Transverse colon (tissue), 4 donors: ENCODE data around the gene ACD. TPM values are rescaled to one million over a fixed set of nuclear protein-coding genes. Genes with fewer than 3 reads are reported as not detected.

ENCODE experiments used
- DNase-seq: peaks from one replicate; pipeline ENCODE4 v3.0.0-alpha.2; 2019
- H3K27ac ChIP-seq, 4 donors: fragments of 200-600 bp; sonication (generic); 2 replicates each; pipeline ENCODE4 v1.5.1; 2016 to 2018; ENCODE audit warnings: inconsistent platforms in 4 of 4
- H3K27me3 ChIP-seq: fragments of 200-600 bp; sonication (generic); 2 replicates; pipeline ENCODE4 v1.5.1; 2017; ENCODE audit warnings: inconsistent platforms
- H3K36me3 ChIP-seq, 4 donors: fragments of 200-600 bp; sonication (generic); 2 replicates each; pipeline ENCODE4 v1.5.1; 2017 to 2019; ENCODE audit warnings: inconsistent platforms in 4 of 4
- H3K4me1 ChIP-seq, 4 donors: fragments of 200-600 bp; sonication (generic); 2 replicates each; pipeline ENCODE4 v1.5.1; 2017 to 2020; ENCODE audit warnings: inconsistent platforms in 4 of 4
- H3K4me3 ChIP-seq, 4 donors: fragments of 200-600 bp; sonication (generic); 1 replicate in 1 of 4; 2 replicates in 3 of 4; pipeline versions ENCODE4 v1.5.1 to v1.6.1; 2017 to 2019; ENCODE audit warnings: inconsistent platforms in 4 of 4
- H3K9me3 ChIP-seq, 2 donors: fragments of 200-600 bp; sonication (generic); 2 replicates each; pipeline ENCODE4 v1.5.1; 2017 to 2019; ENCODE audit warnings: inconsistent platforms in 2 of 2
- CTCF ChIP-seq, 5 experiments: fragments of 200-600 bp in 3 of 5; fragments of 450-650 bp in 2 of 5; sonication (generic) in 3 of 5; IDR thresholded peaks; 1 replicate in 2 of 5; 2 replicates in 3 of 5; pipeline ENCODE4 v1.5.1; 2016 to 2017; ENCODE audit warnings: antibody characterized with exemption in 5 of 5, inconsistent platforms in 3 of 5, mild to moderate bottlenecking in 2 of 5, moderate library complexity in 1 of 5
- EP300 ChIP-seq: sonication (generic); formaldehyde crosslinking; IDR thresholded peaks from one replicate; pipeline ENCODE4 v1.6.1; 2017; ENCODE audit warnings: antibody characterized with exemption, low read depth
- POLR2A ChIP-seq: fragments of 450-650 bp; IDR thresholded peaks from one replicate; pipeline ENCODE4 v1.6.1; 2016; ENCODE audit warnings: antibody characterized with exemption, mild to moderate bottlenecking, moderate library complexity
- POLR2AphosphoS5 ChIP-seq, 3 donors: sonication (generic); formaldehyde crosslinking; IDR thresholded peaks; one replicate each; pipeline ENCODE4 v1.6.1; 2016; ENCODE audit warnings: antibody characterized with exemption in 3 of 3
- WGBS, 2 donors: methylation state at CpG; one replicate each; pipeline ENCODE4 v1.1.5; 2018; ENCODE audit warnings: low coverage in 1 of 2; 5-methylcytosine and 5-hydroxymethylcytosine counted together
- in situ Hi-C, 4 donors: fragments of 200-750 bp; cut with MboI; loops; one replicate each; pipeline versions ENCODE4 v1.15.0 to v1.15.1; 2017; ENCODE audit warnings: low sequenced_read_pairs in 3 of 4, low pct_ligation_motif_present in 1 of 4, low pct_unique_long_range_greater_than_20kb in 1 of 4
- intact Hi-C: fragments of 100-400 bp; cut with DNase I; formaldehyde crosslinking; loops from one replicate; pipeline ENCODE4 v1.15.1; 2023; ENCODE audit warnings: low total_unique reads
- total RNA-seq, 4 donors: library from RNA; depleted of rRNA; stranded (reverse); fragments of >200 nt; gene quantifications; one replicate each; pipeline ENCODE4 v1.1.0, GENCODE V29; 2016

The ACD gene
- total RNA-seq, 4 donors from 2014 or later, result 2.0 to 76.3 (median 15.7) TPM

- peaks cover 18 to 23% (median 22%) of the 10 kb centered on the region in 4 donors for H3K4me1 ChIP-seq
- no peak overlapping the region for H3K4me3 ChIP-seq
- intact Hi-C loops, result no loop called here
- TF ChIP-seq POLR2A, result no peak
- no peak for TF ChIP-seq CTCF (IDR thresholded peaks at IDR 0.05)
- no peak for TF ChIP-seq EP300
- TF ChIP-seq POLR2AphosphoS5 (IDR thresholded peaks at IDR 0.05), result no peak
- WGBS, 2 donors, result 87% methylated on average over 8 of the region's 9 CpGs; no CpG with 5 or more reads in 1 of the 2 donors
- peak; percentile 5 for DNase-seq
- H3K36me3 ChIP-seq, result no peaks in the 10 kb centered on the region
- H3K27ac ChIP-seq, result no peak overlapping the region
- H3K27me3 ChIP-seq, result peaks cover 44% of the 10 kb centered on the region
- no peaks in the 10 kb centered on the region for H3K9me3 ChIP-seq
- in situ Hi-C loops, result loop anchor here in 2 of 4 donors (25.0 kb wide), 1 partner anchor 94 kb away; the partner anchor contains the start of gene CTCF (in 2 of the 2)
These were observed 3.6 kb downstream of the ACD start for GRCh38 chr16:67656344-67657016.

DNA sequence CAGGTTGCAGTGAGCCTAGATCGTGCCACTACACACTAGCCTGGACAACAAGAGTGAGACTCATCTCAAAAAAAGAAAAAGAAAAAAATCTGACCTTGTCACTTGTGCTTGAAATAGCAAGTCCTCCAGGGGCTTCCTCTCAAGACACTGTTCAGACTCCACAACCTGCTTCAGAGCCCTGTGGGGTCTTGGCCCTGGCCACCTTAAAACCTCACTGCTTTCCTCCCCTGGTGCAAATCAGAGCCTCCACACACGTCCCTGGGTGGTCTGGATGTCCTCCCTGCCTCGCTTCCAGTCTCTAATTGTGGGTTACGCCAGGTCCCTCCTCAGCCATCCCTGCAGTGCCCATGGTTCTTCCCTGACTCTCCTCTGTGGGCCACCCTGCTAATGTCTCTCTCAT is 4.7 kb downstream of the ACD start:
- intact Hi-C loops, result no loop called here
- H3K9me3 ChIP-seq, result no peaks in the 10 kb centered on the region
- DNase-seq, result no peak

GRCh38 chr16:67654403-67654911 is 5.6 kb downstream of the ACD start:
- DNase-seq, result no peak
- Histone ChIP-seq H3K27me3 (peaks cover 63% of the 10 kb centered on the region), H3K36me3 (no peaks in the 10 kb centered on the region), H3K9me3 (no peaks in the 10 kb centered on the region), H3K4me1 (peaks cover 12 to 18% (median 15%) of the 10 kb centered on the region in 4 donors), H3K4me3 (no peak overlapping the region), H3K27ac (no peak overlapping the region)
- intact Hi-C loops (no loop called here), in situ Hi-C loops (loop anchor here in 2 of 4 donors (25.0 kb wide), 1 partner anchor 92 kb away; the partner anchor contains the start of gene CTCF (in 2 of the 2))
- TF ChIP-seq CTCF (IDR thresholded peaks at IDR 0.05) (no peak), EP300 (no peak), POLR2AphosphoS5 (IDR thresholded peaks at IDR 0.05) (no peak), POLR2A (no peak)
- WGBS, 2 donors, result 71 to 85% methylated on average over 2 to 19 of the region's 30 CpGs

More for the DNA sequence above, 4.7 kb downstream of the ACD start:
- peaks cover 55% of the 10 kb centered on the region for H3K27me3 ChIP-seq
- H3K4me3 ChIP-seq, result no peak overlapping the region
- WGBS, 2 donors, result 70 to 80% methylated on average over 1 to 4 of the region's 4 CpGs
- H3K27ac ChIP-seq, result no peak overlapping the region
- no peaks in the 10 kb centered on the region for H3K36me3 ChIP-seq
- TF ChIP-seq CTCF (IDR thresholded peaks at IDR 0.05), result no peak
- peaks cover 15 to 17% (median 16%) of the 10 kb centered on the region in 4 donors for H3K4me1 ChIP-seq
- in situ Hi-C loops, result loop anchor here in 2 of 4 donors (25.0 kb wide), 1 partner anchor 93 kb away; the partner anchor contains the start of gene CTCF (in 2 of the 2)

DNA sequence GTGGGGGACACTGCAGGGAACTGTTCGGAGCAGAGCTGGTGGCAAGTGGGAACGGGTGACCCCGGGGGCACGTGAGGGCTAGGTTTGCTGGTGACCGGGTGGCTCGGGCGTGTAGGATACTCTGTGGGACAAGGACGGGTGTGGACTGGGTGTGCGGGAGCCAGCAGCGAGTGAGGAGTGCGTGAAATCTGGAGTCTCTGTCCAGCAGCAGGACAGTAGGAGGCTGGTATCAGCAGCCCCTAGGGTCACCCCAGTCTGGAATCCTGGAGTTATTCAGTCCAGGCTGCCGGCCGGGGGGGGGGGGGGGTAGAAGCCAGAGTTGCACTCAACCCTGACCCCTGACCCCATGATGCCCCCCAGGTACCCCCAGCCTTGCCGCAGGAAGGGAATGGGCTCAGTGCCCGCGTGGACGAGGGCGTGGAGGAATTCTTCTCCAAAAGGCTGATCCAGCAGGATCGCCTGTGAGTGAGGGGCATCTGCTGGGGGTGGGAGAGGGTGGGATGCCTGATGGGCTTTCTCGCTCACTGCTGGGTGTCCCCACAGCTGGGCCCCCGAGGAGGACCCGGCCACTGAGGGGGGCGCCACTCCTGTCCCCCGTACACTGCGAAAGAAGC is 6.2 kb downstream of the ACD start:
- DNase-seq, result no peak
- Histone ChIP-seq H3K27ac (no peak overlapping the region), H3K9me3 (no peaks in the 10 kb centered on the region), H3K27me3 (peaks cover 68% of the 10 kb centered on the region), H3K36me3 (no peaks in the 10 kb centered on the region), H3K4me3 (peak overlapping the region in 1 of 4 donors; percentile 43), H3K4me1 (peaks cover 7 to 15% (median 11%) of the 10 kb centered on the region in 4 donors)
- in situ Hi-C loops (loop anchor here in 2 of 4 donors (25.0 kb wide), 1 partner anchor 92 kb away; the partner anchor contains the start of gene CTCF (in 2 of the 2)), intact Hi-C loops (no loop called here)
- TF ChIP-seq CTCF (IDR thresholded peaks at IDR 0.05) (no peak), EP300 (no peak), POLR2A (no peak), POLR2AphosphoS5 (IDR thresholded peaks at IDR 0.05) (no peak)
- WGBS, 2 donors, result 42% methylated on average over 20 of the region's 25 CpGs; no CpG with 5 or more reads in 1 of the 2 donors
